Thyroid gland (tissue), 4 donors: Measurements from ENCODE around the gene MMEL1. TPM values are rescaled to one million over a fixed set of nuclear protein-coding genes. Genes with fewer than 3 reads are reported as not detected.
"Not testable (repeated sequence)": the region's sequence is repeated elsewhere in the genome, so short reads cannot be mapped to it uniquely, and the experiment has no call there.

ENCODE experiments used
- DNase-seq, 2 donors: peaks; one replicate each; pipeline ENCODE4 v3.0.0-alpha.2; 2019
- H3K27ac ChIP-seq, 3 donors: fragments of 200-600 bp; sonication (generic); 1 replicate in 2 of 3; 2 replicates in 1 of 3; pipeline ENCODE4 v1.5.1; 2016 to 2019; ENCODE audit warnings: mild to moderate bottlenecking in 1 of 3, moderate library complexity in 1 of 3
- H3K27me3 ChIP-seq: fragments of 200-600 bp; sonication (generic); one replicate; pipeline ENCODE4 v1.5.1; 2019
- H3K36me3 ChIP-seq, 2 donors: fragments of 200-600 bp; sonication (generic); one replicate each; pipeline ENCODE4 v1.5.1; 2016 to 2019
- H3K4me1 ChIP-seq, 2 donors: fragments of 200-600 bp; sonication (generic); one replicate each; pipeline ENCODE4 v1.5.1; 2017 to 2019
- H3K4me3 ChIP-seq, 3 donors: fragments of 200-600 bp; sonication (generic); replicated peaks in 1 of 3; 1 replicate in 2 of 3; 2 replicates in 1 of 3; pipeline ENCODE4 v1.5.1; 2016; ENCODE audit warnings: mild to moderate bottlenecking in 1 of 3
- H3K9me3 ChIP-seq: fragments of 200-600 bp; sonication (generic); one replicate; pipeline ENCODE4 v1.5.1; 2017
- POLR2A ChIP-seq, 2 donors: fragments of 450-650 bp; IDR thresholded peaks; one replicate each; pipeline ENCODE4 v1.6.1; 2017; ENCODE audit warnings: antibody characterized with exemption in 2 of 2, mild to moderate bottlenecking in 2 of 2, moderate library complexity in 1 of 2
- WGBS, 2 donors: methylation state at CpG; one replicate each; pipeline ENCODE4 v1.1.5; 2017; 5-methylcytosine and 5-hydroxymethylcytosine counted together
- intact Hi-C: fragments of 100-400 bp; cut with DNase I; formaldehyde crosslinking; loops from one replicate; pipeline ENCODE4 v1.15.1; 2023
- total RNA-seq, 4 donors: library from RNA; depleted of rRNA; stranded (reverse); fragments of >200 nt; gene quantifications; one replicate each; pipeline ENCODE4 v1.2.3, GENCODE V29; 2016
- TF ChIP-seq, protein P1 (sequence below), 6 experiments: fragments of 200-600 bp in 3 of 6; fragments of 450-650 bp in 3 of 6; sonication (generic) in 3 of 6; IDR thresholded peaks; one replicate each; pipeline ENCODE4 v1.5.1; 2016 to 2019; ENCODE audit warnings: antibody characterized with exemption in 6 of 6, mild to moderate bottlenecking in 2 of 6, inconsistent platforms in 1 of 6, moderate library complexity in 1 of 6

MMEL1 gene
- total RNA-seq, 4 donors from 2014 or later: 0.98 to 2.5 (median 2.0) TPM; not detected in 1

DNA sequence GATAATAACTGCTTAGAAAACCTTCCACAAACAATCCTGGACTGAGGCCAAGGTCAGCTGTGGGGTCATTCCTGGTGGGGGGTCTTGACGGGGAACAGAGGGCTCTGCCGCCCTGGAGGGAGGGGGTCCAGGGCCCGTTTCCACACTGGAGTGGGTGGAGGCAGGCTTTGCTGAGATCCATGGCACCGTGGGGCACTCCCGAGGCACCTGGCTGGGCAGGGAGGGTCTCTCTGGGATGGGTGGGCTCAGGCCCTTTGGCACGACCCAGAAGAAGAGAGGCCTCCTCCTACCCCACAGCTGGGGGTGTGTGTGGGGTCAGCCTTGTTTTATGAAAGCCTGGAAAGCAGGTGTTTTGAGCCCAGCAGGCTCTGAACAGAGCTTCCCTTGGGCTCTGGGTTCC is 5.1 kb downstream of the MMEL1 start:
- Histone ChIP-seq H3K27ac (no peak overlapping the region), H3K9me3 (no peaks in the 10 kb centered on the region), H3K4me1 (peaks cover 6 to 12% of the 10 kb centered on the region in 2 donors), H3K27me3 (peaks cover 18% of the 10 kb centered on the region), H3K4me3 (no peak overlapping the region), H3K36me3 (no peaks in the 10 kb centered on the region)
- intact Hi-C loops: no loop called here
- TF ChIP-seq, protein P1, sequence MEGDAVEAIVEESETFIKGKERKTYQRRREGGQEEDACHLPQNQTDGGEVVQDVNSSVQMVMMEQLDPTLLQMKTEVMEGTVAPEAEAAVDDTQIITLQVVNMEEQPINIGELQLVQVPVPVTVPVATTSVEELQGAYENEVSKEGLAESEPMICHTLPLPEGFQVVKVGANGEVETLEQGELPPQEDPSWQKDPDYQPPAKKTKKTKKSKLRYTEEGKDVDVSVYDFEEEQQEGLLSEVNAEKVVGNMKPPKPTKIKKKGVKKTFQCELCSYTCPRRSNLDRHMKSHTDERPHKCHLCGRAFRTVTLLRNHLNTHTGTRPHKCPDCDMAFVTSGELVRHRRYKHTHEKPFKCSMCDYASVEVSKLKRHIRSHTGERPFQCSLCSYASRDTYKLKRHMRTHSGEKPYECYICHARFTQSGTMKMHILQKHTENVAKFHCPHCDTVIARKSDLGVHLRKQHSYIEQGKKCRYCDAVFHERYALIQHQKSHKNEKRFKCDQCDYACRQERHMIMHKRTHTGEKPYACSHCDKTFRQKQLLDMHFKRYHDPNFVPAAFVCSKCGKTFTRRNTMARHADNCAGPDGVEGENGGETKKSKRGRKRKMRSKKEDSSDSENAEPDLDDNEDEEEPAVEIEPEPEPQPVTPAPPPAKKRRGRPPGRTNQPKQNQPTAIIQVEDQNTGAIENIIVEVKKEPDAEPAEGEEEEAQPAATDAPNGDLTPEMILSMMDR (IDR thresholded peaks at IDR 0.05): no peak
- no peak for TF ChIP-seq POLR2A (IDR thresholded peaks at IDR 0.05)
- WGBS, 2 donors: 58 to 69% methylated on average over 6 of the region's 6 CpGs
- DNase-seq: no peak

DNA sequence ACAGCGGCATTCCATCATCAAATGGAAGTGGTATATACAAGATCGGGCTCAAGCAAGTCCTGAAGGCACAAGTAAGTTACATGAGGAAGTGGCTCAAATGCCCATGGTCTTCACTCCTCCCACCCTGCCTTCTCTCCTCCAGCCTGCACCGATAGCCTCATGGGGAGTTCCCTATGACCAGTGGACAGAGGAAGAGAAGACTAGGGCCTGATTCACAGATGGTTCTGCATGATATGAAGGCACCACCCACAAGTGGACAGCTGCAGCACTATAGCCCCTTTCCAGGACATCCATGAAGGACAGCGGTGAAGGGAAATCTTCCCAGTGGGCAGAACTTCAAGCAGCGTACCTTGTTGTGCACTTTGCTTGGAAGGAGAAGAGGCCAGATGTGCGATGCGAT is 7.1 kb downstream of the MMEL1 start:
- H3K9me3 ChIP-seq, H3K4me3 ChIP-seq, DNase-seq, intact Hi-C loops, H3K27ac ChIP-seq, H3K36me3 ChIP-seq: not testable (repeated sequence)
- Histone ChIP-seq H3K27me3 (peaks cover 18% of the 10 kb centered on the region), H3K4me1 (peaks cover 6 to 14% of the 10 kb centered on the region in 2 donors)
- 67 to 82% methylated on average over 6 to 7 of the region's 7 CpGs for WGBS, 2 donors

DNA sequence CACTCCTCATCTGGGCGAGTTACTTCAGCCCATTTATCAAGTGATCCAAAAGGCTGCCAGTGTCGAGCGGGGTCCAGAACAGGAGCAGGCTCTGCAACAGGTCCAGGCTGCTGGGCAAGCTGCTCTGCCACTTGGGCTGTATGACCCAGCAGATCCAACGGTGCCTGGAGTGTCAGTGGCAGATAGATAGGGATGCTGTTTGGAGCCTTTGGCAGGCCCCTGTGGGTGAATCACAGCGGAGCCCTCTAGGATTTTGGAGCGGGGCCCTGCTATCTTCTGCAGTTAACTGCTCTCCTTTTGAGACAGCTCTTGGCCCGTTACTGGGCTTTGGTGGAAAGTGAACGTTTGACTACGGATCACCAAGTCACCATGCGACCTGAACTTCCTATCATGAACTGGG is 7.5 kb downstream of the MMEL1 start:
- DNase-seq: no peak
- Histone ChIP-seq H3K4me1 (peaks cover 6 to 18% of the 10 kb centered on the region in 2 donors), H3K27me3 (peaks cover 18% of the 10 kb centered on the region), H3K9me3 (no peaks in the 10 kb centered on the region), H3K27ac (no peak overlapping the region), H3K4me3 (no peak overlapping the region), H3K36me3 (no peaks in the 10 kb centered on the region)
- intact Hi-C loops: no loop called here
- no peak for TF ChIP-seq POLR2A (IDR thresholded peaks at IDR 0.05)
- TF ChIP-seq, protein P1 (IDR thresholded peaks at IDR 0.05): no peak
- 88 to 95% methylated on average over 7 to 9 of the region's 10 CpGs for WGBS, 2 donors

DNA sequence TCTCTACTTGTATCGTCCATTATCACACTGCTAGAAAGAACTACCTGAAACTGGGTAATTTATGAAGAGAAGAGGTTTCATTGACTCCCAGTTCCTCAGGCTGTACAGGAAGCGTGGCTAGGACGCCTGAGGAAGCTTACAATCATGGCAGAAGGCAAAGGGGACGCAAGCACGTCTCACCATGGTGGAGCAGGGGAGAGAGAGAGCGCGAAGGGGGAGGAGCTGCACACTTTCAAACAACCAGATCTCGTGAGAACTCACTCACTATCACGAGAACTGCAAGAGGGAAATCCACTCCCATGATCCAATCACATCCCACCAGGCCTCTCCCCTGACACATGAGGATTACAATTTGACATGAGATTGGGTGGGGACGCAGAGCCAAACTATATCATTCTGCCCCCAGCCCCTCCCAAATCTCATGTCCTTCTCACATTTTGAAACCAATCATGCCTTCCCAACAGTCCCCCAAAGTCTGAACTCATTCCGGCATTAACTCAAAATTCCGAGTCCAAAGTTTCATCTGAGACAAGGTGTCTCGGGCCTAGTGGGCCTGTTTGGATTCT is 8.0 kb downstream of the MMEL1 start:
- TF ChIP-seq, protein P1 (IDR thresholded peaks at IDR 0.05): no peak
- no peak for TF ChIP-seq POLR2A (IDR thresholded peaks at IDR 0.05)
- H3K4me3 ChIP-seq: no peak overlapping the region
- no peaks in the 10 kb centered on the region for H3K36me3 ChIP-seq
- no peak overlapping the region for H3K27ac ChIP-seq
- intact Hi-C loops: no loop called here
- H3K27me3 ChIP-seq: peaks cover 18% of the 10 kb centered on the region
- no peak for DNase-seq
- WGBS, 2 donors: 81 to 93% methylated on average over 13 of the region's 13 CpGs
- H3K4me1 ChIP-seq: peaks cover 6 to 19% of the 10 kb centered on the region in 2 donors
- H3K9me3 ChIP-seq: no peaks in the 10 kb centered on the region

DNA sequence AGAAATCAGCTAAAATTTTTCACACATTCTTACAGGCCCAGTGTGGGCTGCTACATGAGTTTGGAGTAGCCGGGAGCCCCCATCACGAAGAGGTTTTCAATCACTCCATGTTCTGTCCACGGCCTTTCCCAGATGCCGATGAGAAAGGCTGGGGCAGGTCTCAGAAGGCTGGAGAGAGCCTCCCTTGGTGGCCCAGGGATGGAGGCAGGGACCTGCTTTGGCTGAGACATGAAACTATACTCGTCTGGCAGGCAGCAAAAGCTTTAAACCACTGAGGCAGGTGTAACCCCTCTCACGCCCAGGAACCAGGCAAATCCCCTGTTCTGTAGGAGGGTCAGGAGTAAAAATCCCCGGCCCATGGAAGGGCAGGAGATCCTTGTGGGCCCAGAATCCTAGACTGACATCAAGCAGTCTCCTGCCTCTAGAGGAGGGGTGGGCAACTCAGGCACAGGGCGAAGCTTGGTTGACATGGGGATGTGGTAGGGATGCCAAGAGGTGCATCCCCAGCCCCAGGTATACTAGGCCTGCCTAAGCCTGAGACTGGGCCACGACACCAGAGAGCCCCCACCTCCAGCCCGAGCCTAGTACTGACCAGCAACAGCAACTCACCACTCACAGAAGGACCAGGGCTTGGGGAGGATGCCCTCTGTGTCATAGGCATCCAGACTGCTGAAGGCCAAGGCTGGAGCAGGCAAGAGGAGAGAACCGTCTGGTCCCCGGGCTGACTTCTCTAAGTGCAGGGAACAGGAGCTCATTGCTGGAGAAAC is 9.1 kb downstream of the MMEL1 start:
- no peak for DNase-seq
- no peaks in the 10 kb centered on the region for H3K9me3 ChIP-seq
- no peaks in the 10 kb centered on the region for H3K36me3 ChIP-seq
- WGBS, 2 donors: 90 to 97% methylated on average over 10 to 12 of the region's 12 CpGs
- no peak for TF ChIP-seq POLR2A (IDR thresholded peaks at IDR 0.05)
- TF ChIP-seq, protein P1 (IDR thresholded peaks at IDR 0.05): no peak
- peaks cover 11% of the 10 kb centered on the region for H3K27me3 ChIP-seq
- H3K4me3 ChIP-seq: no peak overlapping the region
- H3K4me1 ChIP-seq: peaks cover 0 to 12% of the 10 kb centered on the region in 2 donors
- H3K27ac ChIP-seq: no peak overlapping the region
- intact Hi-C loops: no loop called here
